ENCODE data around the gene CMTM2. TPM values are rescaled to one million over a fixed set of nuclear protein-coding genes. Genes with fewer than 3 reads are reported as not detected.

CMTM2 gene
- total and polyA plus RNA-seq, 9 of the 15 experiments (the other 6 are each of a cell fraction or from before 2014, with no cell fraction given), result not detected

GRCh38 chr16:66534376-66534799 is 44.9 kb upstream of the CMTM2 start (continued):
- TF ChIP-seq ZNF143 (CRISPR knock-in tag; IDR thresholded peaks at IDR 0.05), result no peak
- TF ChIP-seq TARDBP (IDR thresholded peaks at IDR 0.05), result no peak
- no peak for TF ChIP-seq MTA3 (IDR thresholded peaks at IDR 0.05; ENCODE audit: borderline replicate concordance)
- TF ChIP-seq, protein P1, sequence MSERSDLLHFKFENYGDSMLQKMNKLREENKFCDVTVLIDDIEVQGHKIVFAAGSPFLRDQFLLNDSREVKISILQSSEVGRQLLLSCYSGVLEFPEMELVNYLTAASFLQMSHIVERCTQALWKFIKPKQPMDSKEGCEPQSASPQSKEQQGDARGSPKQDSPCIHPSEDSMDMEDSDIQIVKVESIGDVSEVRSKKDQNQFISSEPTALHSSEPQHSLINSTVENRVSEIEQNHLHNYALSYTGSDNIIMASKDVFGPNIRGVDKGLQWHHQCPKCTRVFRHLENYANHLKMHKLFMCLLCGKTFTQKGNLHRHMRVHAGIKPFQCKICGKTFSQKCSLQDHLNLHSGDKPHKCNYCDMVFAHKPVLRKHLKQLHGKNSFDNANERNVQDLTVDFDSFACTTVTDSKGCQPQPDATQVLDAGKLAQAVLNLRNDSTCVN (CRISPR knock-in tag; IDR thresholded peaks at IDR 0.05), result no peak
- TF ChIP-seq, protein P2, sequence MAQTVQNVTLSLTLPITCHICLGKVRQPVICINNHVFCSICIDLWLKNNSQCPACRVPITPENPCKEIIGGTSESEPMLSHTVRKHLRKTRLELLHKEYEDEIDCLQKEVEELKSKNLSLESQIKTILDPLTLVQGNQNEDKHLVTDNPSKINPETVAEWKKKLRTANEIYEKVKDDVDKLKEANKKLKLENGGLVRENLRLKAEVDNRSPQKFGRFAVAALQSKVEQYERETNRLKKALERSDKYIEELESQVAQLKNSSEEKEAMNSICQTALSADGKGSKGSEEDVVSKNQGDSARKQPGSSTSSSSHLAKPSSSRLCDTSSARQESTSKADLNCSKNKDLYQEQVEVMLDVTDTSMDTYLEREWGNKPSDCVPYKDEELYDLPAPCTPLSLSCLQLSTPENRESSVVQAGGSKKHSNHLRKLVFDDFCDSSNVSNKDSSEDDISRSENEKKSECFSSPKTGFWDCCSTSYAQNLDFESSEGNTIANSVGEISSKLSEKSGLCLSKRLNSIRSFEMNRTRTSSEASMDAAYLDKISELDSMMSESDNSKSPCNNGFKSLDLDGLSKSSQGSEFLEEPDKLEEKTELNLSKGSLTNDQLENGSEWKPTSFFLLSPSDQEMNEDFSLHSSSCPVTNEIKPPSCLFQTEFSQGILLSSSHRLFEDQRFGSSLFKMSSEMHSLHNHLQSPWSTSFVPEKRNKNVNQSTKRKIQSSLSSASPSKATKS (CRISPR knock-in tag; IDR thresholded peaks at IDR 0.05), result no peak
- TF ChIP-seq TGIF2 (CRISPR knock-in tag; IDR thresholded peaks at IDR 0.05), result no peak
- TF ChIP-seq GMEB1 (CRISPR knock-in tag; IDR thresholded peaks at IDR 0.05), result no peak
- no peak for TF ChIP-seq HDAC3 (IDR thresholded peaks at IDR 0.05; ENCODE audit: borderline replicate concordance, partially characterized antibody)
- no peak for TF ChIP-seq ZNF282 (CRISPR knock-in tag; IDR thresholded peaks at IDR 0.05)
- TF ChIP-seq, protein P3, sequence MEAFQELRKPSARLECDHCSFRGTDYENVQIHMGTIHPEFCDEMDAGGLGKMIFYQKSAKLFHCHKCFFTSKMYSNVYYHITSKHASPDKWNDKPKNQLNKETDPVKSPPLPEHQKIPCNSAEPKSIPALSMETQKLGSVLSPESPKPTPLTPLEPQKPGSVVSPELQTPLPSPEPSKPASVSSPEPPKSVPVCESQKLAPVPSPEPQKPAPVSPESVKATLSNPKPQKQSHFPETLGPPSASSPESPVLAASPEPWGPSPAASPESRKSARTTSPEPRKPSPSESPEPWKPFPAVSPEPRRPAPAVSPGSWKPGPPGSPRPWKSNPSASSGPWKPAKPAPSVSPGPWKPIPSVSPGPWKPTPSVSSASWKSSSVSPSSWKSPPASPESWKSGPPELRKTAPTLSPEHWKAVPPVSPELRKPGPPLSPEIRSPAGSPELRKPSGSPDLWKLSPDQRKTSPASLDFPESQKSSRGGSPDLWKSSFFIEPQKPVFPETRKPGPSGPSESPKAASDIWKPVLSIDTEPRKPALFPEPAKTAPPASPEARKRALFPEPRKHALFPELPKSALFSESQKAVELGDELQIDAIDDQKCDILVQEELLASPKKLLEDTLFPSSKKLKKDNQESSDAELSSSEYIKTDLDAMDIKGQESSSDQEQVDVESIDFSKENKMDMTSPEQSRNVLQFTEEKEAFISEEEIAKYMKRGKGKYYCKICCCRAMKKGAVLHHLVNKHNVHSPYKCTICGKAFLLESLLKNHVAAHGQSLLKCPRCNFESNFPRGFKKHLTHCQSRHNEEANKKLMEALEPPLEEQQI (IDR thresholded peaks at IDR 0.05), result no peak
- TF ChIP-seq HDGF (IDR thresholded peaks at IDR 0.05), result no peak
- no peak for TF ChIP-seq SMAD4 (CRISPR knock-in tag; conservative IDR thresholded peaks at IDR 0.05)
- no peak for TF ChIP-seq STAT5B (CRISPR knock-in tag; IDR thresholded peaks at IDR 0.05)
- no peak for TF ChIP-seq SNAPC5 (CRISPR knock-in tag; IDR thresholded peaks at IDR 0.05)
- TF ChIP-seq, protein P4, sequence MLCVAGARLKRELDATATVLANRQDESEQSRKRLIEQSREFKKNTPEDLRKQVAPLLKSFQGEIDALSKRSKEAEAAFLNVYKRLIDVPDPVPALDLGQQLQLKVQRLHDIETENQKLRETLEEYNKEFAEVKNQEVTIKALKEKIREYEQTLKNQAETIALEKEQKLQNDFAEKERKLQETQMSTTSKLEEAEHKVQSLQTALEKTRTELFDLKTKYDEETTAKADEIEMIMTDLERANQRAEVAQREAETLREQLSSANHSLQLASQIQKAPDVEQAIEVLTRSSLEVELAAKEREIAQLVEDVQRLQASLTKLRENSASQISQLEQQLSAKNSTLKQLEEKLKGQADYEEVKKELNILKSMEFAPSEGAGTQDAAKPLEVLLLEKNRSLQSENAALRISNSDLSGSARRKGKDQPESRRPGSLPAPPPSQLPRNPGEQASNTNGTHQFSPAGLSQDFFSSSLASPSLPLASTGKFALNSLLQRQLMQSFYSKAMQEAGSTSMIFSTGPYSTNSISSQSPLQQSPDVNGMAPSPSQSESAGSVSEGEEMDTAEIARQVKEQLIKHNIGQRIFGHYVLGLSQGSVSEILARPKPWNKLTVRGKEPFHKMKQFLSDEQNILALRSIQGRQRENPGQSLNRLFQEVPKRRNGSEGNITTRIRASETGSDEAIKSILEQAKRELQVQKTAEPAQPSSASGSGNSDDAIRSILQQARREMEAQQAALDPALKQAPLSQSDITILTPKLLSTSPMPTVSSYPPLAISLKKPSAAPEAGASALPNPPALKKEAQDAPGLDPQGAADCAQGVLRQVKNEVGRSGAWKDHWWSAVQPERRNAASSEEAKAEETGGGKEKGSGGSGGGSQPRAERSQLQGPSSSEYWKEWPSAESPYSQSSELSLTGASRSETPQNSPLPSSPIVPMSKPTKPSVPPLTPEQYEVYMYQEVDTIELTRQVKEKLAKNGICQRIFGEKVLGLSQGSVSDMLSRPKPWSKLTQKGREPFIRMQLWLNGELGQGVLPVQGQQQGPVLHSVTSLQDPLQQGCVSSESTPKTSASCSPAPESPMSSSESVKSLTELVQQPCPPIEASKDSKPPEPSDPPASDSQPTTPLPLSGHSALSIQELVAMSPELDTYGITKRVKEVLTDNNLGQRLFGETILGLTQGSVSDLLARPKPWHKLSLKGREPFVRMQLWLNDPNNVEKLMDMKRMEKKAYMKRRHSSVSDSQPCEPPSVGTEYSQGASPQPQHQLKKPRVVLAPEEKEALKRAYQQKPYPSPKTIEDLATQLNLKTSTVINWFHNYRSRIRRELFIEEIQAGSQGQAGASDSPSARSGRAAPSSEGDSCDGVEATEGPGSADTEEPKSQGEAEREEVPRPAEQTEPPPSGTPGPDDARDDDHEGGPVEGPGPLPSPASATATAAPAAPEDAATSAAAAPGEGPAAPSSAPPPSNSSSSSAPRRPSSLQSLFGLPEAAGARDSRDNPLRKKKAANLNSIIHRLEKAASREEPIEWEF (CRISPR knock-in tag; IDR thresholded peaks at IDR 0.05), result no peak
- TF ChIP-seq ZNF121 (CRISPR knock-in tag; conservative IDR thresholded peaks at IDR 0.05), result no peak
- no peak for TF ChIP-seq HNRNPH1 (optimal IDR thresholded peaks at IDR 0.05; ENCODE audit: low read depth, low read length)

All from K562 (cell line).